ENCODE measurements around the gene FBXO45. TPM values are rescaled to one million over a fixed set of nuclear protein-coding genes. Genes with fewer than 3 reads are reported as not detected.
"Not testable (repeated sequence)": the region's sequence is repeated elsewhere in the genome, so short reads cannot be mapped to it uniquely, and the experiment has no call there.

Gene FBXO45
- total and polyA plus RNA-seq, 9 donors, result 10.5 to 15.9 (median 13.4) TPM

DNA sequence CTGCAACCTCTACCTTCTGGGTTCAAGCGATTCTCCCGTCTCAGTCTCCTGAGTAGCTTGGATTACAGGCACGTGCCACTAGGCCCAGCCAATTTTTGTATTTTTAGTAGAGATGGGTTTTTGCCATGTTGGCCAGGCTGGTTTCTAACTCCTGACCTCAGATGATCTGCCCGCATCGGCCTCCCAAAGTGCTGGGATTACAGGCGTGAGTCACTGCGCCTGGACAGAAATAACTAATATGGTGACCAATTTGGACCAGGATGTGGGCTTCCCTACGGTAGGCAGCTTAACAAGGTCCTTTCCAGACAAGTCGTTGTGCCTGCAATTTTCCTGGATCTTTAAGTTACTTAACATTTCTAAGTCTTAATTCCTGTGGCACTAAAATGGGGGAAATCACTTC, 14.9 kb upstream of the FBXO45 start:
- Histone ChIP-seq H3K4me1 (ENCODE audit: control insufficient read depth, insufficient read depth, low read length) (no peaks in the 10 kb centered on the region), H3K4me3 (ENCODE audit: low read length) (no peak overlapping the region), H3K9me3 (replicated peaks; ENCODE audit: control insufficient read depth, low read depth, low read length) (peaks cover 5% of the 10 kb centered on the region), H3K27ac (ENCODE audit: low read length) (no peak overlapping the region), H3K27me3 (ENCODE audit: control insufficient read depth, insufficient read depth, low read length) (no peaks in the 10 kb centered on the region), H3K36me3 (ENCODE audit: control insufficient read depth, insufficient read depth, low read length) (peaks cover 2% of the 10 kb centered on the region)
- DNase-seq, result no peak
- whole genome bisulfite sequencing (ENCODE audit: insufficient coverage), result 97% methylated on average over 4 of the region's 9 CpGs

- Histone ChIP-seq H3K36me3 (ENCODE audit: control insufficient read depth, insufficient read depth, low read length) (peaks cover 3% of the 10 kb centered on the region), H3K27me3 (ENCODE audit: control insufficient read depth, insufficient read depth, low read length) (no peaks in the 10 kb centered on the region), H3K27ac (ENCODE audit: low read length) (no peak overlapping the region), H3K9me3 (replicated peaks; ENCODE audit: control insufficient read depth, low read depth, low read length) (peaks cover 4% of the 10 kb centered on the region), H3K4me3 (ENCODE audit: low read length) (no peak overlapping the region), H3K4me1 (ENCODE audit: control insufficient read depth, insufficient read depth, low read length) (no peaks in the 10 kb centered on the region)
- WGBS (ENCODE audit: insufficient coverage), result 64% methylated on average over 3 of the region's 3 CpGs
- peak; percentile 41 for DNase-seq
Observed at GRCh38 chr3:196554205-196554604, 14.3 kb upstream of the FBXO45 start.

DNA sequence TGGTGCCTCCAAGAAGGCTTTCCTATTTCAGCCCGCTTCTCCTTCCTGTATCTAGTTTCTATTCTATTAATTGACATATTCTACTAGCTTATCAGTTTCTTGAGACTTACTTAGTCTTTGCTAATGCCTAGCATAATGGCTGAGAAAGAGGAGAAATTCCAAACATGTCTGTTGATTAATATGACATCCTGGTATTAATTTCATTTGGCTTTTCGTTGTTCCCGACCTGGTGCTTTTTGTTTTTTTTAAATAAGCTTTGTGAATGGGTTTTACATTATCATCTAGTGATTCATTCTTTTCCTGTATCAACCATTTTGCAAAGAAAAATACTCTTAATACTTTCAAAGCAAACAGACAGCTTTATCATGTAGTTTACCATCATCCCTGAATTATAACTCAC, 13.2 kb upstream of the FBXO45 start:
- no peak for DNase-seq
- Histone ChIP-seq H3K4me3 (ENCODE audit: low read length) (no peak overlapping the region), H3K27me3 (ENCODE audit: control insufficient read depth, insufficient read depth, low read length) (no peaks in the 10 kb centered on the region), H3K4me1 (ENCODE audit: control insufficient read depth, insufficient read depth, low read length) (no peaks in the 10 kb centered on the region), H3K27ac (ENCODE audit: low read length) (no peak overlapping the region), H3K36me3 (ENCODE audit: control insufficient read depth, insufficient read depth, low read length) (peaks cover 6% of the 10 kb centered on the region), H3K9me3 (replicated peaks; ENCODE audit: control insufficient read depth, low read depth, low read length) (no peaks in the 10 kb centered on the region)
- WGBS (ENCODE audit: insufficient coverage), result no CpG with 5 or more reads among the region's 3 CpGs

DNA sequence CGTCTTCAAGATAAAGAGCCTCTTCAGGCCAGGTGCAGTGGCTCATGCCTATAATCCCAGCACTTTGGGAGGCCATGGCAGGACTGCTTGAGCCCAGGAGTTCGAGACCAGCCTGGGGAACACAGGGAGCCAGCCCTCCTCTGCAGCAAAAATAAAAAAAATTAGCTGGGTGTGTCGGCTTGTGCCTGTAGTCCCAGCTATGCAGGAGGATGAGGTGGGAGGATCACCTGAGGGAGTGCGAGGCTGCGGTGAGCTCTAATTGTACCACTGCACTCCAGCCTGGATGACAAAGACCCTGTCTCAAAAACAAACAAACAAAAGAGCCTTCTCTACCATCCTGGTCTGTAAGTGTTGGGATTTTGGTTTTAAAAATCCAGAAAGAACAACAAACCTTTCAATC, 11.2 kb upstream of the FBXO45 start:
- peaks cover 13% of the 10 kb centered on the region for H3K36me3 ChIP-seq (ENCODE audit: control insufficient read depth, insufficient read depth, low read length)
- H3K9me3 ChIP-seq (replicated peaks; ENCODE audit: control insufficient read depth, low read depth, low read length), result no peaks in the 10 kb centered on the region
- H3K4me1 ChIP-seq (ENCODE audit: control insufficient read depth, insufficient read depth, low read length), result no peaks in the 10 kb centered on the region
- no peaks in the 10 kb centered on the region for H3K27me3 ChIP-seq (ENCODE audit: control insufficient read depth, insufficient read depth, low read length)
- WGBS (ENCODE audit: insufficient coverage), result 90% methylated on average over 2 of the region's 5 CpGs
- no peak overlapping the region for H3K27ac ChIP-seq (ENCODE audit: low read length)
- DNase-seq, result no peak
- H3K4me3 ChIP-seq (ENCODE audit: low read length), result no peak overlapping the region

DNA sequence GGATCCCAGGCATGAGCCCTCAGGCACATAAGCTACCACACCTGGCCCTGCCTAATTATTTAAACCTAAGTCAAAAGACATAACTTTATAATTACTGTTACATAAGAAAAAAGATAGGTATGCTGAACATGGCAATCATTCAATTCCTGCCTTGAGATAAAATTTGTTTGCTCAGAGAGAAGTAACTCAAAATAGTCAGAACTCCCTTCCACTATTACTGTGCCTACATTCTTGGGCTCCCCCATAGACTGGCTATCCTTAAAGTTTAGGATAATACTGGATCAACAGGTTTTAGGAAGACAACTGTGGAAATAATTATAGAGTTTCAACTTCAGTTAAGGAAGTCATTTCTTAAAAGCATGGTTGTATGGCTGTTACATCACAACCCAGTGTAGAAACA, 10.0 kb upstream of the FBXO45 start:
- H3K36me3 ChIP-seq (ENCODE audit: control insufficient read depth, insufficient read depth, low read length), result peaks cover 13% of the 10 kb centered on the region
- no peak for DNase-seq
- no peaks in the 10 kb centered on the region for H3K9me3 ChIP-seq (replicated peaks; ENCODE audit: control insufficient read depth, low read depth, low read length)
- no peak overlapping the region for H3K27ac ChIP-seq (ENCODE audit: low read length)
- no peaks in the 10 kb centered on the region for H3K27me3 ChIP-seq (ENCODE audit: control insufficient read depth, insufficient read depth, low read length)
- no peaks in the 10 kb centered on the region for H3K4me1 ChIP-seq (ENCODE audit: control insufficient read depth, insufficient read depth, low read length)
- H3K4me3 ChIP-seq (ENCODE audit: low read length), result no peak overlapping the region

DNA sequence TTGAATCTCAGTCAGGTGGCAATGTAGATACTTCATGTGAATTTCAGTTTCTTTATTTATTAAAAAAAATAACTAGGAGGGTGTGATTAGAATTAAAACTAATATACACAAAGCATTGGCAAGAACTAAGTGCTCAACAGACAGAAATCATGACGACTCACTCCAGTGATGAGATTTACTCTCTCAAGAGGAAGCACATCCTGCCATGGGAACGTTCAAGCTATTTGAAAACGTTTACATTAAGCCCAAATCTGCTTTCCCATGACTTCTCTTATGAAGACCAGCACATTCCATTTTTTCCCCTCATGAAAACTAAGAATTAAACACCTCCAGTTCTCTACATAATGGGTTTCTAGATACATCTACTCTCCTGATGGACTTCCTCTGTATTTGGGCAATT, 8.6 kb upstream of the FBXO45 start:
- H3K27me3 ChIP-seq (ENCODE audit: control insufficient read depth, insufficient read depth, low read length), result no peaks in the 10 kb centered on the region
- no peak overlapping the region for H3K27ac ChIP-seq (ENCODE audit: low read length)
- peaks cover 13% of the 10 kb centered on the region for H3K36me3 ChIP-seq (ENCODE audit: control insufficient read depth, insufficient read depth, low read length)
- no peak overlapping the region for H3K4me3 ChIP-seq (ENCODE audit: low read length)
- no peaks in the 10 kb centered on the region for H3K9me3 ChIP-seq (replicated peaks; ENCODE audit: control insufficient read depth, low read depth, low read length)
- H3K4me1 ChIP-seq (ENCODE audit: control insufficient read depth, insufficient read depth, low read length), result no peaks in the 10 kb centered on the region
- DNase-seq, result no peak
- 72% methylated on average over 2 of the region's 3 CpGs for WGBS (ENCODE audit: insufficient coverage)

GRCh38 chr3:196563721-196564225, 4.7 kb upstream of the FBXO45 start:
- H3K4me1 ChIP-seq (ENCODE audit: control insufficient read depth, insufficient read depth, low read length), result peaks cover 5% of the 10 kb centered on the region
- WGBS (ENCODE audit: insufficient coverage), result 88% methylated on average over 5 of the region's 9 CpGs
- H3K27me3 ChIP-seq (ENCODE audit: control insufficient read depth, insufficient read depth, low read length), result no peaks in the 10 kb centered on the region
- H3K27ac ChIP-seq (ENCODE audit: low read length), result no peak overlapping the region
- H3K36me3 ChIP-seq (ENCODE audit: control insufficient read depth, insufficient read depth, low read length), result peaks cover 16% of the 10 kb centered on the region
- H3K9me3 ChIP-seq (replicated peaks; ENCODE audit: control insufficient read depth, low read depth, low read length), result no peaks in the 10 kb centered on the region
- no peak overlapping the region for H3K4me3 ChIP-seq (ENCODE audit: low read length)
- DNase-seq, result no peak

GRCh38 chr3:196569003-196569516, 600 bp downstream of the FBXO45 start:
- Histone ChIP-seq H3K36me3 (ENCODE audit: control insufficient read depth, insufficient read depth, low read length) (peaks cover 5% of the 10 kb centered on the region), H3K4me3 (ENCODE audit: low read length) (peak overlapping the region; percentile 75), H3K9me3 (replicated peaks; ENCODE audit: control insufficient read depth, low read depth, low read length) (no peaks in the 10 kb centered on the region), H3K4me1 (ENCODE audit: control insufficient read depth, insufficient read depth, low read length) (peaks cover 8% of the 10 kb centered on the region), H3K27ac (ENCODE audit: low read length) (peak overlapping the region; percentile 42), H3K27me3 (ENCODE audit: control insufficient read depth, insufficient read depth, low read length) (no peaks in the 10 kb centered on the region)
- under 1% methylated on average over 44 of the region's 44 CpGs for WGBS (ENCODE audit: insufficient coverage)
- peak; percentile 25 for DNase-seq

GRCh38 chr3:196570332-196570731, 1.9 kb downstream of the FBXO45 start:
- H3K27ac ChIP-seq (ENCODE audit: low read length); H3K27me3 ChIP-seq (ENCODE audit: control insufficient read depth, insufficient read depth, low read length); H3K4me1 ChIP-seq (ENCODE audit: control insufficient read depth, insufficient read depth, low read length); H3K36me3 ChIP-seq (ENCODE audit: control insufficient read depth, insufficient read depth, low read length); H3K4me3 ChIP-seq (ENCODE audit: low read length); DNase-seq; H3K9me3 ChIP-seq (replicated peaks; ENCODE audit: control insufficient read depth, low read depth, low read length): not testable (repeated sequence)
- WGBS (ENCODE audit: insufficient coverage), result 93% methylated on average over 3 of the region's 13 CpGs

DNA sequence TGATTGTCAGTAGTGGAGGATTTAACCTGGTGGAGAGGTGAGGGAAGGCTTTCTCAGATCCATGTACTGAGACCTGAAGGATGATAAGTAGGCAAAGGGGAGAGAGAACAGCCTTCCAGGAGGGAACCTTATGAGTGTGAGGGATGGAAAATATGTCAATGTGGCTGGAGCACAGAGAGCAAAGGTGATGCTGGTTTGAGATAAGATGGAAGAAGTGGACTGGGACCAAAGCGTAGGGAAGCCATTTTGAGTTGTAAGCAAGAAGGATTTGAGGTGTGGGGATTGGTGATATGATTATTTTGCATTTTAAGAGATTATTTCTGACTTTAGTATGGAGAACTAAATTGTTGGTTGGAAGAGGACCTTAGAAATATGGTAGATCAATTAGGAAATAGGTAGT, 3.9 kb downstream of the FBXO45 start:
- no peak for DNase-seq
- whole genome bisulfite sequencing (ENCODE audit: insufficient coverage), result 47% methylated on average over 1 of the region's 1 CpG
- Histone ChIP-seq H3K27me3 (ENCODE audit: control insufficient read depth, insufficient read depth, low read length) (no peaks in the 10 kb centered on the region), H3K27ac (ENCODE audit: low read length) (no peak overlapping the region), H3K9me3 (replicated peaks; ENCODE audit: control insufficient read depth, low read depth, low read length) (no peaks in the 10 kb centered on the region), H3K36me3 (ENCODE audit: control insufficient read depth, insufficient read depth, low read length) (peaks cover 1% of the 10 kb centered on the region), H3K4me1 (ENCODE audit: control insufficient read depth, insufficient read depth, low read length) (peaks cover 8% of the 10 kb centered on the region), H3K4me3 (ENCODE audit: low read length) (no peak overlapping the region)

Measured in muscle of leg (tissue), 11 donors.